Esophagus squamous epithelium (tissue), 5 donors: ENCODE data around the gene OBP2A. TPM values are rescaled to one million over a fixed set of nuclear protein-coding genes. Genes with fewer than 3 reads are reported as not detected.
"Not testable (repeated sequence)": the region's sequence is repeated elsewhere in the genome, so short reads cannot be mapped to it uniquely, and the experiment has no call there.

Experiments
- DNase-seq: peaks from one replicate; lab custom pipeline; 2025; lab: John Stamatoyannopoulos, UW
- H3K27ac ChIP-seq, 4 donors: fragments of 200-600 bp; sonication (generic); one replicate each; pipeline ENCODE4 v1.5.1; 2016 to 2019; ENCODE audit warnings: mild to moderate bottlenecking in 1 of 4
- H3K27me3 ChIP-seq, 4 donors: fragments of 200-600 bp; sonication (generic); 1 replicate in 3 of 4; 2 replicates in 1 of 4; pipeline versions ENCODE4 v1.5.1 to v1.6.0; 2017 to 2021; ENCODE audit warnings: antibody characterized with exemption in 1 of 4
- H3K36me3 ChIP-seq, 3 donors: fragments of 200-600 bp; sonication (generic); one replicate each; pipeline ENCODE4 v1.5.1; 2016 to 2019
- H3K4me1 ChIP-seq, 3 donors: fragments of 200-600 bp; sonication (generic); one replicate each; pipeline ENCODE4 v1.5.1; 2017 to 2019
- H3K4me3 ChIP-seq, 4 donors: fragments of 200-600 bp; sonication (generic); 1 replicate in 3 of 4; 2 replicates in 1 of 4; pipeline ENCODE4 v1.5.1; 2016 to 2019; ENCODE audit warnings: mild to moderate bottlenecking in 2 of 4, moderate library complexity in 1 of 4
- H3K9me3 ChIP-seq, 3 donors: fragments of 200-600 bp; sonication (generic); one replicate each; pipeline ENCODE4 v1.5.1; 2016 to 2019
- POLR2A ChIP-seq, 4 donors: fragments of 450-650 bp; IDR thresholded peaks; one replicate each; pipeline ENCODE4 v1.6.1; 2017; ENCODE audit warnings: antibody characterized with exemption in 4 of 4, mild to moderate bottlenecking in 4 of 4, moderate library complexity in 3 of 4
- WGBS, 2 donors: methylation state at CpG; one replicate each; pipeline ENCODE4 v1.1.5; 2018; 5-methylcytosine and 5-hydroxymethylcytosine counted together
- intact Hi-C: fragments of 100-400 bp; cut with DNase I; formaldehyde crosslinking; loops from one replicate; pipeline ENCODE4 v1.15.0; 2022
- total RNA-seq, 4 donors: library from RNA; depleted of rRNA; stranded (reverse); fragments of >200 nt; gene quantifications; one replicate each; pipeline ENCODE4 v1.1.0, GENCODE V29; 2016
- TF ChIP-seq, protein P1 (sequence below), 6 experiments: fragments of 450-650 bp in 4 of 6; fragments of 200-600 bp in 2 of 6; sonication (generic) in 2 of 6; IDR thresholded peaks; one replicate each; pipeline ENCODE4 v1.5.1; 2016 to 2019; ENCODE audit warnings: antibody characterized with exemption in 6 of 6, mild to moderate bottlenecking in 4 of 6, moderate library complexity in 4 of 6
- donor health status: DM: yes; HTN: yes; CAD: no.

Gene OBP2A
- total RNA-seq, 4 donors from 2014 or later, result not detected

DNA sequence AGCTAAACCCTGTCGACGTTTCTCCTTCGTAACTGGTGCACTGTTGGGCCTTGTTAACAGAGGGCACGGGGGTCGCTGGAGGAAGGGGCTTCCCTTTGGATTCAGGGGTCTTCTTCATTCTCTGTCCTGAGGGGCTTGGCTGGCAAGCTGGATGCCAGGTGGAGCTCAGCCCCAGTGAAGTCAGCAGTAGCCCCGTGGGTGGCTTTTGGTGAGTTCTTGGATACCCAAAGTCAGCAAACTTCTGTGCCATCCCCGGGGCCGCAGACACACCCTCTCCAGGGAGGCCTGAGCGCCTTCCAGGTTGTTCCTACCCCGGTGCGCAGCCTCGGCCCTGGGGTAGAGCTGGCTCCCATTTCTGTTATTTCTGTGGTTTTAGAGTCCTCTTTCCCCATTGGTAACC is 12.3 kb upstream of the OBP2A start:
- no peaks in the 10 kb centered on the region for H3K9me3 ChIP-seq
- H3K27me3 ChIP-seq, result peaks cover 0 to 70% (median 0%) of the 10 kb centered on the region in 4 donors
- TF ChIP-seq, protein P1, sequence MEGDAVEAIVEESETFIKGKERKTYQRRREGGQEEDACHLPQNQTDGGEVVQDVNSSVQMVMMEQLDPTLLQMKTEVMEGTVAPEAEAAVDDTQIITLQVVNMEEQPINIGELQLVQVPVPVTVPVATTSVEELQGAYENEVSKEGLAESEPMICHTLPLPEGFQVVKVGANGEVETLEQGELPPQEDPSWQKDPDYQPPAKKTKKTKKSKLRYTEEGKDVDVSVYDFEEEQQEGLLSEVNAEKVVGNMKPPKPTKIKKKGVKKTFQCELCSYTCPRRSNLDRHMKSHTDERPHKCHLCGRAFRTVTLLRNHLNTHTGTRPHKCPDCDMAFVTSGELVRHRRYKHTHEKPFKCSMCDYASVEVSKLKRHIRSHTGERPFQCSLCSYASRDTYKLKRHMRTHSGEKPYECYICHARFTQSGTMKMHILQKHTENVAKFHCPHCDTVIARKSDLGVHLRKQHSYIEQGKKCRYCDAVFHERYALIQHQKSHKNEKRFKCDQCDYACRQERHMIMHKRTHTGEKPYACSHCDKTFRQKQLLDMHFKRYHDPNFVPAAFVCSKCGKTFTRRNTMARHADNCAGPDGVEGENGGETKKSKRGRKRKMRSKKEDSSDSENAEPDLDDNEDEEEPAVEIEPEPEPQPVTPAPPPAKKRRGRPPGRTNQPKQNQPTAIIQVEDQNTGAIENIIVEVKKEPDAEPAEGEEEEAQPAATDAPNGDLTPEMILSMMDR (IDR thresholded peaks at IDR 0.05), result no peak
- TF ChIP-seq POLR2A (IDR thresholded peaks at IDR 0.05), result no peak
- intact Hi-C loops, result no loop called here
- 78 to 85% methylated on average over 7 to 12 of the region's 12 CpGs for WGBS, 2 donors
- no peak overlapping the region for H3K4me3 ChIP-seq
- no peaks in the 10 kb centered on the region for H3K36me3 ChIP-seq
- no peak overlapping the region for H3K27ac ChIP-seq
- no peak for DNase-seq
- H3K4me1 ChIP-seq, result no peaks in the 10 kb centered on the region

DNA sequence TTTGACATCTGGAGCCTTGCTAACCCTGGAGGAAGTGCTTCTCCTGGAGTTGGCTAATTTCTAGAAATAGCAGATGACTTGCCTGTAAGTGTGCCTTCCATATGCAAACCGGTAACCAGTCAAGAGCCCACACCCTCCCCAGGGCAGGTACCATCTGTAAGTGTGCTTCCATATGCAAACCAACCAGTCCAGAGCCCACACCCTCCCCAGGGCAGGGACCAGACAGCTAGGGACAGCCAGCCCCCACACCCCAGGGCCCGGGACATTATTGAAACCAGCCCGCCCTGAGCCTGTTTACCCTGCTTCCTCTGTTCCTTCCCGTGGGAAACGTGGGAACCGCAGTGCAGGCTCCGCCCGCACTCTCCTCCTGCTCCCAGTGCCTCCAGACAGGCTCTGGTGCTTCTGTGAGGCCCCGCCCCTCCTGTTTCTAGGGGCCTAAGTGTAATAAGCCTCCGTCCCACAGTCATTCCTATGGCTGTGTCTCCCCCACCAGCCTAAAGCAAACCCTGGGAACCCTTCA is 11.7 kb upstream of the OBP2A start:
- H3K4me1 ChIP-seq, DNase-seq, H3K36me3 ChIP-seq, H3K4me3 ChIP-seq, intact Hi-C loops, H3K9me3 ChIP-seq, H3K27ac ChIP-seq: not testable (repeated sequence)
- H3K27me3 ChIP-seq, result peaks cover 0 to 74% (median 0%) of the 10 kb centered on the region in 4 donors
- 16% methylated on average over 8 of the region's 10 CpGs; no CpG with 5 or more reads in 1 of the 2 donors for WGBS, 2 donors

DNA sequence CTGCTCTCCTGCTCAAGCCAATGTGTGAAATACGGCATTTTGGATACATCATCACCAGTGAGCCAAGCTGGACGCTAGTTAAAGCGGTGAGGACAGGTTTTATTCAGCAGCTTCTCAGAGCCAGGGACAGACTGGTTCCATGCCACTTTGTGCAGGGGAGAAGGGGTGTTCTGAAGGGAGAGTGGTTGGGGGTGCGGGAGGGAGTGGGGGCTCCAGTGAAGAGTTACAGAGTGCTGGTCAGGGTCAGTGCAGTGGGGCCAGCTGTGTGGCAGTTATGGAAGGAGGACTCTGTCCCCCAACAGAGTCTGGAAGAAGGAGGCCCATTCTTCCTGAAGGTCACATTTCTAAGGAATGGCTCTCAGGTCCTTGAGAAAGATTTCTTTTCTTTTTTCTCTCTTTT is 11.1 kb upstream of the OBP2A start:
- H3K9me3 ChIP-seq, intact Hi-C loops, H3K4me3 ChIP-seq, H3K4me1 ChIP-seq, H3K27ac ChIP-seq, DNase-seq, H3K36me3 ChIP-seq: not testable (repeated sequence)
- 72 to 83% methylated on average over 3 to 4 of the region's 4 CpGs for WGBS, 2 donors
- peaks cover 0 to 80% (median 0%) of the 10 kb centered on the region in 4 donors for H3K27me3 ChIP-seq

DNA sequence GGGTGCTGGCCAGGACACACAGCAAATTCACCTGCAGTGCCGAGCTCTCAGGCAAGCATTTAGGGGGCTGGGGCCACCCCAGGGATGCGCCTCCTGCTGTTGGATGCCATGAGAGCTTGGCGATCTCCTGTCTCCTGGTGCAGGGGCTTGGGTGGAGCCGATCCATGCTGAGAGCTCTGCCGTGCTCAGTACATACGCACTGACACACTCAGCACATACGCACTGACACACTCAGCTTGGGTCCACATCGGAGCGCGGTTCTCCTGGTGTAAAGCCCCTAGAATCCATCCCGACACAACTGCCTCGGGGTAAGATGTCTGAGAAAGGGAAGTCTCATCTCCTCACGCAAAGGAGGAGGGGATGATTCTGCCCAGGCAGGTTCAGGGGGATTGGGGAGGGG is 10.3 kb upstream of the OBP2A start:
- H3K4me3 ChIP-seq, H3K9me3 ChIP-seq, H3K27ac ChIP-seq, intact Hi-C loops, H3K36me3 ChIP-seq, H3K4me1 ChIP-seq, DNase-seq: not testable (repeated sequence)
- H3K27me3 ChIP-seq, result peaks cover 0 to 84% (median 0%) of the 10 kb centered on the region in 4 donors
- WGBS, 2 donors, result 50 to 58% methylated on average over 1 to 3 of the region's 13 CpGs

DNA sequence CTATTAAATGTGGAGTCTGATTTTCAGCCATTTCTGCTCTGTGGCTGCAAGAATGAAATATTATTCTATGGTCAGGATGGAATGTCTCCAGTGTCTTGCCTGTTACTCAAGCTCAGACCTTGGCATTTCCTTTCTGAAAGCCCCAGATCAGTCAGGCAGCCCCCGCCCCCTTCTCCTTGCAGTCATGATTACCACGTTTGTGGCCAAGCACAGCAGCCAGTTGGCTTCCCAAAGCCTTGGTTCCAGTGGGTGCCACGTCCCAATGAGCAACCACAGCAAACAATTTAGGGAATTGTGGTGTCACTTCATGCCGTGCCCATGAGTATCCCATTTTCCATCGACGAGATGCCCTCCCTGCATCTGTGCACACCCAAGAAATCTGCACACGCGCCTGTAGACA is 9.7 kb upstream of the OBP2A start:
- no peak for TF ChIP-seq POLR2A (IDR thresholded peaks at IDR 0.05)
- TF ChIP-seq, protein P1 (IDR thresholded peaks at IDR 0.05), result no peak
- H3K27me3 ChIP-seq, result peaks cover 0 to 81% (median 0%) of the 10 kb centered on the region in 4 donors
- no peak for DNase-seq
- no peaks in the 10 kb centered on the region for H3K4me1 ChIP-seq
- no peaks in the 10 kb centered on the region for H3K36me3 ChIP-seq
- intact Hi-C loops, result no loop called here
- H3K27ac ChIP-seq, result no peak overlapping the region
- 63 to 80% methylated on average over 7 to 8 of the region's 8 CpGs for WGBS, 2 donors
- H3K9me3 ChIP-seq, result no peaks in the 10 kb centered on the region
- H3K4me3 ChIP-seq, result no peak overlapping the region

DNA sequence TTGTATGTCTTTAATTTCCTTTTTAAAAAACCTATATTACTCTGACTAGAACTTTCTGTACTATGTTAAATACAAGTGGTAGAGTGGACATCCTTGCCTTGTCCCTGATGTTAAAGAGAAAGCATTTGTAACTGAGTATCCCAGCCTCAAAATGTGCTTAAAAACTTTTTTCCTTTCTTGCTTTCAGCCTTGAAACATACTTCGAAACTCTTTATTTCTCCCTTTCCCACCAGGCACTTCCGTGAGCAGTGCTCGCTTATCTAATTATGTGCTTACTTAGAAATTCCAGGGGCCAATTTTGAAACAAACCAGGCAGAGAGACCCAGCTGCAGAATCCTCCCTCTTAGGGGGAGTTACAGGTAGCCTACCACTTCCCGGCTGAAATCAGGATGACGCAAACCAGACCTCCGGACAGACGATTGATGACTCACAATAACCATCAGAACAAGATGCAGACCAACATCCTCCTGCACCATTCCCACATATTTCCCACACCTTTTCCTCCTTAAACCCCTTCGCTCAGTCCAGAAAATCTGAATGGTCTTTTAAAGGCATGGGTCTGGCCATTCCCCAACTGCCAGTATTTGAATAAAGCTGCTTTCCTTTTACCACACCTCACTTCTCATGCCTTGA is 2.5 kb upstream of the OBP2A start:
- H3K36me3 ChIP-seq, H3K4me3 ChIP-seq, intact Hi-C loops, DNase-seq, H3K27ac ChIP-seq, H3K9me3 ChIP-seq, H3K4me1 ChIP-seq: not testable (repeated sequence)
- H3K27me3 ChIP-seq, result peaks cover 0 to 37% (median 0%) of the 10 kb centered on the region in 4 donors
- 73 to 77% methylated on average over 8 of the region's 8 CpGs for WGBS, 2 donors

DNA sequence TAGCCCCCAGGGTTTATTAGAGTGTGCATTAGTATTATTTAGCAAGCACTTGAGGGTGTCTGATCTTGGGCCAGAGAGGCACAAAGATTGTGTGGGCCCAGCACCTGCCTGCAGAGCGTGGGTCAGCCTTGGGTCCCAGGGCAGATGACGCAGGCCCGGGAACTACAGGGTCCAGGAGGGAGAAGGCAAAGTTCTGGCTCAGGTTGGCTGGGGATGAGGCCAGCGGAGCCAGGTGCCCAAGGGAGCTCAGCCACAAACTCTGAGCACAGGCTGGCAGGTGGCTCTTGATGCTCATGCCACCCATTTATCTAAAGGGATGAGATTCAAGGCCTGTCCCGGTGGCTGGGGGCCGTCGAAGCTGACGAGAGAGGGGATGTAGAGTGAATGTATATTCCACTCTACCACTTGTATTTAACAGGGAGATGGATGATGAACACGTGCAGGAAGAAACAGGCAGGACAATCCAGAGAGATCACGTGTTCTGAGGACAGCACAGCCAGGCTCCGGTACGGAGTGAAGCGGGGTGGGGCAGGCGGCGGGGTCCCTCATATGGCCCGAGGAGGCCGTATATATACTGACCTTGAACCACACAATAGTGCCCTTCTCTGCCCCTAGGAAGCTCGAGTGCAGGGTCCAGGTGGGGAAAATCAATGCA is 818 bp upstream of the OBP2A start:
- intact Hi-C loops, result no loop called here
- WGBS, 2 donors, result 69% methylated on average over 15 of the region's 18 CpGs
- Histone ChIP-seq H3K27ac (no peak overlapping the region), H3K27me3 (peaks cover 0 to 32% (median 0%) of the 10 kb centered on the region in 4 donors), H3K4me1 (no peaks in the 10 kb centered on the region), H3K36me3 (no peaks in the 10 kb centered on the region), H3K9me3 (no peaks in the 10 kb centered on the region), H3K4me3 (no peak overlapping the region)
- no peak for DNase-seq
- TF ChIP-seq POLR2A (IDR thresholded peaks at IDR 0.05), result no peak
- TF ChIP-seq, protein P1 (IDR thresholded peaks at IDR 0.05), result no peak

DNA sequence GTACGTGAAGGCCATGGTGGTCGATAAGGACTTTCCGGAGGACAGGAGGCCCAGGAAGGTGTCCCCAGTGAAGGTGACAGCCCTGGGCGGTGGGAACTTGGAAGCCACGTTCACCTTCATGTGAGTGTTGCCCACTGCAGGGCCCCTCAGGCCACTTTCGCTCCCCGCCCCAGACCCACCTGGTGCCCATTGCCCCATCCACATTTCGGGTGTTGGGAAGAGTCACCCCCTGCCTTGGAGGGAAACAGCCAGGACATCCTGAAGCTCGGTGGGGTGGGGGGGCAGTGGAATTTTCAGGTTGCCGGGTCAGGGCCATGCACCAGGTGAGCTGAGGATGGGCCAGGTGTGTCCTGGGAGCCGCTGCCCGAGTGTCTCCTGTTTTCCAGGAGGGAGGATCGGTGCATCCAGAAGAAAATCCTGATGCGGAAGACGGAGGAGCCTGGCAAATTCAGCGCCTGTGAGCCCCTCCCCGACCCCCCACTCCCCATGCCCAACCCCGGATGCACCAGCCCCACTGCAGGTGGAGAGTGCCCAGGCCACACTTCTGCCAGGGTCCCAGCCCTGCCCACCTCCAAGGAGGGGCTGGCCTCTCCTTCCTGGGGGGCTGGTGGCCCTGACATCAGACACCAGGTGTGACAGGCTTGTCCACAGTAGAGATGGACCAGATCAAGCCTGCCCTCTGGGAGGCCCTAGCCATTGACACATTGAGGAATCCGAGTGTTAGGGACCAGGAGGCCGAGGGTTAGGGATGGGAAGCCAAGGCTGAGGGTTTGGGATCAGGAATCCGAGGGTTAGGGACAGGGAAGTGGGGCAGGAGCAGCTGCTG is 1.1 kb downstream of the OBP2A start:
- H3K4me1 ChIP-seq, H3K27ac ChIP-seq, DNase-seq, intact Hi-C loops, H3K4me3 ChIP-seq, H3K9me3 ChIP-seq, H3K36me3 ChIP-seq: not testable (repeated sequence)
- peaks cover 0 to 39% (median 0%) of the 10 kb centered on the region in 4 donors for H3K27me3 ChIP-seq
- WGBS, 2 donors, result 19 to 64% methylated on average over 3 to 5 of the region's 21 CpGs
